GM10266 (cell line): ENCODE data around the gene DIPK1A.

Experiments
- DNase-seq: peaks from one replicate; pipeline ENCODE4 v3.0.0; 2012; ENCODE audit errors: extremely low spot score
- CTCF ChIP-seq: IDR thresholded peaks from 2 replicates; pipeline ENCODE4 v1.5.1; 2012; ENCODE audit warnings: mild to moderate bottlenecking, low read depth; ENCODE audit not compliant: control insufficient read depth, insufficient read depth; ENCODE audit errors: missing control alignments

Gene DIPK1A

GRCh38 chr1:92992877-92993276, 31.6 kb upstream of the DIPK1A start:
- TF ChIP-seq CTCF, result no peak
- no peak for DNase-seq

GRCh38 chr1:92992054-92992453, 30.8 kb upstream of the DIPK1A start:
- no peak for TF ChIP-seq CTCF
- DNase-seq, result no peak

GRCh38 chr1:92990828-92991227, 29.6 kb upstream of the DIPK1A start:
- DNase-seq, result no peak
- no peak for TF ChIP-seq CTCF

- no peak for DNase-seq
- TF ChIP-seq CTCF, result no peak
Measured at GRCh38 chr1:92989936-92990583, 28.8 kb upstream of the DIPK1A start.

GRCh38 chr1:92989253-92989652, 28.0 kb upstream of the DIPK1A start:
- TF ChIP-seq CTCF, result no peak
- DNase-seq, result no peak

- TF ChIP-seq CTCF, result no peak
- no peak for DNase-seq
Measured at GRCh38 chr1:92987462-92987861, 26.2 kb upstream of the DIPK1A start.

GRCh38 chr1:92985101-92985500, 23.8 kb upstream of the DIPK1A start:
- no peak for TF ChIP-seq CTCF

More at GRCh38 chr1:92985101-92985500, 23.8 kb upstream of the DIPK1A start:
- DNase-seq, result no peak
